ENCODE data around the gene CEP76. TPM values are rescaled to one million over a fixed set of nuclear protein-coding genes. Genes with fewer than 3 reads are reported as not detected.

Gene CEP76
- total RNA-seq, 2 experiments from 2014 or later, result 13.0 to 15.2 TPM

Other genes starting within 250 kb of the CEP76 start
- gene SPIRE1, start 44.6 kb downstream of the CEP76 start, total RNA-seq, result 1 to 10 TPM; 8.7 to 9.5 TPM
- 100 to 1,000 TPM; 114 to 117 TPM for gene PSMG2, start 319 bp upstream of the CEP76 start, total RNA-seq
- 10 to 100 TPM; 52.1 to 53.6 TPM for gene PTPN2, start 181.5 kb upstream of the CEP76 start, total RNA-seq
- 100 to 1,000 TPM; 136 to 140 TPM for gene SEH1L, start 245.3 kb upstream of the CEP76 start, total RNA-seq

Measured in activated CD8-positive, alpha-beta memory T cell treated with anti-CD3 and anti-CD28 coated beads for 36 hours (primary cell).